ENCODE results near the gene ALDH1B1.

The ALDH1B1 gene

GRCh38 chr9:38417003-38417945 lies 24.8 kb downstream of the ALDH1B1 start:
- DNase-seq, result peak; percentile 32

GRCh38 chr9:38418366-38418765 lies 25.9 kb downstream of the ALDH1B1 start:
- no peak for DNase-seq

GRCh38 chr9:38419181-38419580 lies 26.7 kb downstream of the ALDH1B1 start:
- no peak for DNase-seq

GRCh38 chr9:38421498-38422211 lies 29.2 kb downstream of the ALDH1B1 start:
- no peak for DNase-seq

GRCh38 chr9:38422555-38423260 lies 30.2 kb downstream of the ALDH1B1 start:
- no peak for DNase-seq

GRCh38 chr9:38423273-38423972 lies 30.9 kb downstream of the ALDH1B1 start:
- no peak for DNase-seq

DNA sequence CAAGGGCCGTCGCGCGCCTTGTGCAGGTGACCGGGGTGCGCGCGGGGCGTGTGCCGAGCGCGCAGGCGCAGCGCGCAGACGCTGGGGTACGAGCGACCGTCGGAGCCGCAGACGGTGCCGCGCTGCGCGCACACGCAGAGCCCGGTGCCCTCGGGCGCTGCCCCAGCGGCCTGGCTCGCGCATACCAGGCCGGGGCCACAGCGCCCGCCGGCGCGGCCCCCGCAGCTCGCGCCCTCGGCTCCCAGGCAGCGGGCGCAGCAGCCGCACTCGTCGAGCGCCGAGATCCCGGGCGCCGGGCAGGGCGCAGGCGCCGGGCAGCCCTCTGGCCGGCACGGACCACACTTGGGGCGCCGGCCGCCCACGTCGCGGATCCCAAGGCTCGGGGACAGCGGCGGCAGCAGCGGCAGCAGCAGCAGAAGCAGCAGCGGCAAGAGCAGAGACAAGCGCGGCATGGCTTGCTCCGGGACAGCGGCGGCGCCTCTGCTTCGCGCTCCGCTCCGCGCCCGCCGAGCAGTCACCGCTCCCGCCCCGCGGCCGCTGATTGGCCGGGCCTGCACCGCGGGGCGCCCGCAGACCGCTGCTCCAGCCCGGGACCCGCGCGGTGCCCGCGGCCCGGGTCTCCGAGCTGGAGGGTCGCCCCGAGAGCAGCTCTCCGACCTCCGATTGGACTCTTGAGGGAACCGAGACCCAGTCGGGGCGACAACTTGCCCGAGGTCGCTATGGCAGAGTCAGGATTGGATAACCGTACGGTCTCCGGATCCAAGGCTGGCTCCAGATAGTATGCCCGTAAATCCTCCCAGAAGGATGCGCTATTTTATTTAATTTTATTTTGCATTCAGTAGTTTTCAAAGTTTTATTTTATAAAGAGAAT lies 31.7 kb downstream of the ALDH1B1 start, which contains the start of gene IGFBPL1:
Gene IGFBPL1 (minus strand): TSS at position 482 of the 871 bp plus-strand sequence. CDS start 30 bp downstream, at position 452.
- DNase-seq, result peak; percentile 7

DNA sequence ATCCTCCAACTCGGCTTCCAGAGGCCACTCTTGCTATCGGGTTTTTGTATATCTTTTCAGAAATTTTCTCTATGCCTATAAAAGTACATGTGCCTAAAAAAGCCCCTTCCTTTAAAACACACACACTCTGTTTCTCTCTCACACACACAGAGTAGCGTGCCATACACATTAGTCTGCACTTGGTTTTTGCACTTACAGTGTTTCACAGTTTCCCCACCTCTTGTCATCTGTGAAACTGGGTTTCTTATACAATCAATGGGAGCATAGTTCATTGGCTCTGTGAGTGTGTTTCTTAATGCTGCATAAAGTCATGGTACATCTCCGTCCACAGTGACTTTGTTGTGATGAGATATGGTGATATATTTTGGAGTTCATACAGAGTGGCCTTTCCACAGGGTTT lies 32.4 kb downstream of the ALDH1B1 start:
- DNase-seq, result no peak

- no peak for DNase-seq
Observed at GRCh38 chr9:38428062-38428461, 35.6 kb downstream of the ALDH1B1 start.

- no peak for DNase-seq
Observed at GRCh38 chr9:38431116-38431515, 38.6 kb downstream of the ALDH1B1 start.

DNA sequence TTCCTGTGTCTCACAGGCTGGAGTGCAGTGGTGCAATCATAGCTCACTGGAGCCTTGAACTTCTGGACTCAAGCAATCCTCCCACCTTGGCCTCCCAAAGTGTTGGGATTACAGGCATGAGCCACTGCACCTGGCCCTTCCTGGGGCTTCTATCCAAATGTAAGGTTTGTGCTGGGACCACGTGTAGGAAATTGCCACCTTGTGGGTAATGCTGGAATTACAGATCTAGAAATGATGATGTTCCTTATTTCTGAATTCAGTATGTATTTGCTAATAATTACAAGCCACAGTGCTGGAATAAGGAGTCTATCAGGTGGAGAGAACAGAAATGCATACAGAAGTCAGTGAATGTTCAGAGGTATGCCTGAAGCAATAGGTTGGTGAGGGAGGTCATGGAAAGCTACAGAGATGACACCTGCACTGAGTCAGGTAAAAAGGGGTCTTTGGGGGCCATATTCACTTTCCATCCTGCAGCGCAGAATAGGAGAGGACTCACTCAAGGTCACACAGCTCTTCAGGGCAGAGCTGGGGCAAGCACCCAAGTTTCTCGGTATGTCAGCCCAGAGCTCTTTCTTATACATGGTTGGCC lies 40.5 kb downstream of the ALDH1B1 start:
- DNase-seq, result no peak

GRCh38 chr9:38434365-38434764 lies 41.9 kb downstream of the ALDH1B1 start:
- DNase-seq, result no peak

DNA sequence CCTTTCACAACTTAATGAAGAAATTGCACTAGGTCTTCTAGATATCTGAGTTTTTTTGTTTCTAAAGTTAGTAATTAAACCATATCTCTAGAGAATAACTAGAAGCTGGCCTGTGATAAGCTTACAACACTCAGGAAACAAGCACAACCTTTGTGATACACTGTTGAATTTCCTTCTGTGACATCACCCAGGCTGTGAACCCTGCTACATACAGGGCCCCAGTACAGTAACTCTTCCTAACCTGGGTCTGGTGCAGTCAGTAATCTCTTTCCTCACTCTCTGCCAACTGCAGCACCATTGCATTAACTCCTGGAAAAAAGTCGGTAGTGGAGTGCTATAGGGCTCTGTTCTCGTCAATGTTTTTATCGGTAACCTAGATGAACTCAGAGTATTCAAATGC lies 42.4 kb downstream of the ALDH1B1 start:
- DNase-seq, result no peak

DNA sequence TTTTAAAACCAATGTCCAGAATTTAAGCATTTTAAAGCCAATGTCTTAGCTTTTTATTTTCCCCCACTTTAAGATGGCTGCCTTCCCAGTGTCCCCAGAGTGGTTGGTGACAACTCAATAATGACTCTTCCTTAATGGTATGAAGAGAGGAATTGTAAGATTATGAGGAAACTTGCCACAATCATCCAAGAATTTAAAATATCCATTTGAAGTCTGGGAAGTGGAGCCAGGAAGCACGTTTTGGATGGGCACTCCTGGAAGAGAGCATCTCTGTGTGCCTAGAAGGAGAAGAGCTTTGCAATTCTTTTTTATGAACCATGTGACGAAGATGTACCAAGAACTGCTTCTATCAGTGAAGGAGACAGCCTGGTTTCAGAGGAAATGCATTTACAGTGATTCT lies 43.0 kb downstream of the ALDH1B1 start:
- DNase-seq, result no peak

GRCh38 chr9:38436708-38437107 lies 44.2 kb downstream of the ALDH1B1 start:
- DNase-seq, result no peak

DNA sequence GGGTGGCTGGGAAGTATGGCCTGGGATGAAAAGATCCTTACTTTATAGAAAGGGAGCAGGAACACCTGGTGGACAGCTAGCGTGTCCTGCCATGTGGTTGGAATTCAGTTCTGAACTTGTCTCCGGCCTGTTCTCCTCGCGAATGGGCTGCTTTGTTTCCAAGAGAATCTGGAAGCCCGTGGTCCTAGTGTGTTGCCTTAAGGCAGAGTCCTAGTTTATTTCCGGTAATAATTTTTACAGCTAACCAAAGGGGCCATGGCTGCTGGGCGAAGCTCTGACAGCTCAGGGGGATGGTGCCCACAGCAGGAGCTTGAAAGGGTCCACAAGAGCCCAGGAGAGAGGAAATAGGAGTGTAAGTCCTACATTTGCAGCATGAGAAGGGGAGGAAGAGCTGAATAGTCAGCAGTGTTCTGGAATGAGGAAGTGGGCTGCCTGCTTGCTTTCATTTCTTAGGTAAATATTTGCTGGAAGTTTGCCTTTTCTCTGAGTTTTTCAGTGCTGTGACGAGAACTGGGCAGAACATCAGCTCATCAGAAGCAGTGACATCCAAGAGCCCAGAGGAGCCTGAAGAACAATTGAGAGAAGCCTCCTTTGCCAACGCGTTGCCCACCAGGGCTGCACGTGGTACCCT lies 44.8 kb downstream of the ALDH1B1 start:
- DNase-seq, result no peak

- no peak for DNase-seq
Observed at GRCh38 chr9:38439291-38439915, 46.9 kb downstream of the ALDH1B1 start.

DNA sequence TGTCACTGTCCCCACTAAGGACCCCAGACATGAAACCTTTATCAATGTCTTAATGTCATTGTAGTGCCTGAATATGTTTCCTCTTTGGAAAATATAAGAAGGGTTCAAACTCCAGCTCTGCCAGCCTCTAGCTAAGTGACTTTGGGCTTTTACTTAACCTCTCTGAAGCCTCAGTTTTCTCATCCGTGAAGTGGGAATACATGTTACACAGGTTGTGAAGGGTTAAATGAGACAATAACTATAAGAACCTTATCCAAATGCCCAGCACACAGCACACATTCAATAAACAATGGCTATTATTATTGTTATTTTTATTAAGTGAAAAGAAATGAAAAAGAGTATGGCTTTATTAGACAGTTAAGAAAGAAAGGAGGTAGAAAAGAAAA lies 47.4 kb downstream of the ALDH1B1 start:
- no peak for DNase-seq

DNA sequence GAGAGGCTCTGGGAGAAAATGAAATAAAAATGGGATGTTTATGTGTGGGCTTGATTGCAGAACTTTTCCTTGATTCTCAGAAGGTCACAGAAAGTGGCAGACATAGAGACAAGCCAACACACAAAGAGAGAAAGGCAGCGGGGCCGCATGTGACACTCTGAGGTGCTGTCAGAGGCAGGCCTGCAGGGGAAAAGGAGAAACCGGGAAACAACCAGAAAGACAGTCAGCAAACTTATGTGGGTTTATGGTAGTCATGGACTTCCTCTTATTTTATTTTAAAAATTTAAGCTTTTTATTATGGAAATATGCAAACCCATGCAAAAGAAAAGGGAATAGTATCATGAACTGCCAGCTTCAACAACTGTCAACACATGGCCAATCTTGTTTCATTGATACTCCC lies 48.0 kb downstream of the ALDH1B1 start:
- no peak for DNase-seq
